GM21737 (cell line): ENCODE results near the gene ECE1.
"Not testable (repeated sequence)": the region's sequence is repeated elsewhere in the genome, so short reads cannot be mapped to it uniquely, and the experiment has no call there.

Experiments
- ATAC-seq: cut with Tn5 transposase; IDR thresholded peaks from one replicate; pipeline ENCODE4 v1.9.1; 2021; ENCODE audit warnings: mild to moderate bottlenecking, moderate library complexity; ENCODE audit not compliant: unreplicated experiment

ECE1 gene

DNA sequence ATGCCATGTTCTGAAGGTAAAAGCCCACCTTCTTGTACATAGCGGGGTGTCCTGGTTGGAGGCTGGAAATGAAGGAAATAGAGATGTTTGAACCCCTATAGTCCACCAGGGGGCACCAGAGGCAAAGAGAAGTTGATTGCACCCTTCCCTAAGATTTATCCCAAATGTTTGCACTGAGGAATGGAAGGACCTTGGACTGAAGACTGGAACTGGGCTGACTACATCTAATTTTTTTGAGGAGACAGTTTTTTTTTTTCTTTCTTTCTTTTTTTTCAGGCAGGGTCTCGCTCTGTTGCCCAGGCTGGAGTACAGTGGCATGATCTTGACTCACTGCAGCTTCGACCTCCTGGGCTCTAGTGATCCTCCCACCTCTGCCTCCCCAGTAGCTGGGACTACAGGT, 58.2 kb downstream of the ECE1 start:
- no peak for ATAC-seq

DNA sequence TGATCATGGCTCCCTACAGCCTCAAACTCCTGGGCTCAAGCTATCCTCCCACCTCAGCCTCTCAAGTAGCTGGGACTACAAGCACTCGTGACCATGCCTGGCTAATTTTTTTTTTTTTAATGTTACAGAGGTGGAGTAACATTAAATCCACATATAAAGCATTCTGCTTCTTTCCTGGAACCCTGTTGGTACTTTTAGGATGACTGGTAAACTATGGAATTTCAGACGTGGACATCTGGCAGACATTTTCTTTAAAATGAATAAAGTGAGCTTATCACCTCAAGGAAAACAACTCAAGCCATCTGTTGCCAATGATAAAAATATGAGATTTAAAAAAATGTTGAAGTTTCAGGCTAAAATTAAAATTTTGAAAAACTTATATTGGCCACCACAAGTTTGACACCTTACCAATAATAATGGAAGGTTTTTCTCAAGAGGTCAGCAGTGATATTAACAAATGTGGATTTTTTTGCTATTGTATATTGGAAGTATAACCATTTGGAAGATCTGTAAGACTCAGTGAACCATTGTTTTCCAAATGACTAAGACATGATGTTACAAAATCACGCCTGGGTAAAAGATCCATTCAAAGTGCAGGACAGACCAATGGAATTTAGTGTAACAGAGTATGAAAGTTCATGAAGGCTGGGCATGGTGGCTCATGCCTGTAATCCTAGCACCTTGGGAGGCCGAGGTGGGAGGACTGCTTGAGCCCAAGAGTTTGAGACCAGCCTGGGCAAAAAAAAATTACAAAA, 60.8 kb downstream of the ECE1 start:
- no peak for ATAC-seq

DNA sequence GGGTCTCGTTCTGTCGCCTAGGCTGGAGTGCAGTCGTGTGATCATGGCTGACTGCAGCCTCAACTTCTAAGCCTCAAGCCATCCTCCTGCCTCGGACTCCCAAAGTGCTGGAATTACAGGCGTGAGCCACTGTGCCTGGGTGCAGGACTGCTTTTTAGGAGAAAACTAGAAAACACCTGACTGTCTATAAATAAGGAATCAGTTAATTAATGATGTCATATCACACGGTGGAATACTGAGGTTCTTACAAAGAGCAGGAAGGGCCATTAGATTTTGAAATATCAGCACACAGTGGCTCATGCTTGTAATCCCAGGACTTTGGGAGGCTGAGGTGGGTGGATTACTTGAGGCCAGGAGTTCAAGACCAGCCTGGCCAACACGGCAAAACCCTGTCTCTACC, 62.0 kb downstream of the ECE1 start:
- ATAC-seq: not testable (repeated sequence)

DNA sequence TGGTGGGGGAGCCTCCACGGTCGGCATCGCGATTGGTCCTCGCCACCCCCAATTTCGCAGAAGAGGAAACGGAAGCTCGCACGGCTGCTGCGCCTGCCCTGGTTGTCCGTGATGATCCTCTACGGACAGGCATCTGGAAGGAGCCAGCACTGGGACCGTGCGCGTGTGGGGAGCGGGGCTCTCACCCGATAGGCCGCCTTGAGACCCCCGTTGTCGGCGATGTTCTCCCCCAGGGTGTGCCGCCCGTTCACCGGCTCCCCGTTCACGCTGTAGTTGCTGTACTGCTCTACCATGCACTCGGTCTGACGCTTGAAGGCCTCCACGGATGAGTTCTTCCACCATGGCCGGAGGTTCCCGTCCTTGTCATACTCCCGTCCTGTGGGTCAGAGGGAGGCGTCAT, 65.2 kb downstream of the ECE1 start:
- ATAC-seq: no peak

DNA sequence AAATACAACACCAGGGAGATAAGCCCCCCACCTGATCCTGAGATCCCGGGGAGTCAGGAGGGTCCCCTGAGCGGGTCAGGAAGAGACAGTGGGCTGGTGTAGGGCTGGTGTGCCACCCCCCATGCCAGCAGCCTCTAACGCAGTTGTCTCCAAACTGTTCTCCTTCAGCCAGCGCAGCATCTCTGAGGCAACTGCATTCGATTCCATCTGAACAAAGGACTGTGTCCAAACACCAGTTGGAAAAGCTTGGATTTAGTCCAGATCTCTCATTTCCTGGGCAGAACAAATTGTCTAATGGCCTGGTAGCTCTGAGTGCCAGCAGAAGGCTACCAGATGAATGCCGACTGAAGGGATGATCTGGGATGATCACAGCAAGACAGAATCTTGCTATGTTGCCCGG, 69.4 kb downstream of the ECE1 start:
- ATAC-seq: no peak

DNA sequence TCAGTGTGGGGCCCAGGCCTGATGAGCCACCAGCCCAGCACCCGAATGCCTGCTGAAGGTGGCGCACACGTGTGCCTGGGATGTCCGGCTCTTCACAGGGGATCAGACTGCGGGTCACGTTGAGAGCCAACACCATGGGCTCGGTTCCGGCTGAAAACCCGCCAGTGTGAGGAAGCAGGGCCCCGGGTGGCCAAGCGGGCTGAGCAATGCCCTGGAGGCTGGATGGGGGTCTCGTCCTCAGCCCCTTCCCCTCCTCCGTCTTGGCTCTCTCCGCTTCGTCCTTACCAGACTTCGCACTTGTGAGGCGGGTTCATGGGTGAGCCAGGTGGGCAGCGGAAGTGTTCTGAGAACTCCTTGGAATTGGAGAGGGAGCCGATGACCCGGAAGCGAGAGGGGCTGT, 70.6 kb downstream of the ECE1 start:
- ATAC-seq: no peak

DNA sequence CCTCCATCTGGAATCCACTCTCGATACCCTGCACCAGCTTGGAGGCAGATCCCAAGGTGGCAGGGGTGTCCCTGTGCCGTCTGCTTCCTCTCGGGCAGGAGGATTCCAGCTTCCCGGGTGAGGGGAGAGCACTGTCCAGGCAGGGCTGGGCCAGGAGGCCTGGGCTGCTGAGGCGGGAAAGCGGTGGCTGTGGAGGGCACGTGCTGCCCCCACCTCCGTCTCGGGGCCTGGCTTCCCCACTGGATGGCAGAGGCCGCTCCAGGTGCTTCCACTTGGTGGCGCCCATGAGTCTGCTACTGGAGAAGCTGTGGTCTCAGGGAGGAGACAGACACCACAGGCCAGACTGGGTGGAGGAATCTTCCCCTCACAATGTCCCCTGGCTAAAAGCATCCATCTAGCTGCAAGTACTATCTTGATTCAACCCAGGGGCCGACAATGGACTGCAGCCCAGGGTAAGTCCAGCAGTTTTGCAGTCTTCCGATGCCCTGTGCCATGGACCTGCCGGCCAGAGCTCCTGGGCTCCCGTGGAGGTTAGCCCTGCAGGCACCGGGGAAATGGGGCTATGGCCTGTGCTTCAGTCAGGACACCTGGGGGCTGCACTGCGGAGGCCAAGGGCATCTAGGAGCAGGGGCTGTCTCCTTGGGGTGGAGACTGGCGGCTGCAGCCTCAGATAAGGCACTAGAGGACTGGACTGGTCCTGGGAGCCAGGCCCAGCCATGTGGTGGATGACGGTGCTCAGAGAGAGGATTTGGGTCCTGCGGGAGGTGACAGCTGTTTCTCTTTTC, 72.3 kb downstream of the ECE1 start:
- no peak for ATAC-seq

DNA sequence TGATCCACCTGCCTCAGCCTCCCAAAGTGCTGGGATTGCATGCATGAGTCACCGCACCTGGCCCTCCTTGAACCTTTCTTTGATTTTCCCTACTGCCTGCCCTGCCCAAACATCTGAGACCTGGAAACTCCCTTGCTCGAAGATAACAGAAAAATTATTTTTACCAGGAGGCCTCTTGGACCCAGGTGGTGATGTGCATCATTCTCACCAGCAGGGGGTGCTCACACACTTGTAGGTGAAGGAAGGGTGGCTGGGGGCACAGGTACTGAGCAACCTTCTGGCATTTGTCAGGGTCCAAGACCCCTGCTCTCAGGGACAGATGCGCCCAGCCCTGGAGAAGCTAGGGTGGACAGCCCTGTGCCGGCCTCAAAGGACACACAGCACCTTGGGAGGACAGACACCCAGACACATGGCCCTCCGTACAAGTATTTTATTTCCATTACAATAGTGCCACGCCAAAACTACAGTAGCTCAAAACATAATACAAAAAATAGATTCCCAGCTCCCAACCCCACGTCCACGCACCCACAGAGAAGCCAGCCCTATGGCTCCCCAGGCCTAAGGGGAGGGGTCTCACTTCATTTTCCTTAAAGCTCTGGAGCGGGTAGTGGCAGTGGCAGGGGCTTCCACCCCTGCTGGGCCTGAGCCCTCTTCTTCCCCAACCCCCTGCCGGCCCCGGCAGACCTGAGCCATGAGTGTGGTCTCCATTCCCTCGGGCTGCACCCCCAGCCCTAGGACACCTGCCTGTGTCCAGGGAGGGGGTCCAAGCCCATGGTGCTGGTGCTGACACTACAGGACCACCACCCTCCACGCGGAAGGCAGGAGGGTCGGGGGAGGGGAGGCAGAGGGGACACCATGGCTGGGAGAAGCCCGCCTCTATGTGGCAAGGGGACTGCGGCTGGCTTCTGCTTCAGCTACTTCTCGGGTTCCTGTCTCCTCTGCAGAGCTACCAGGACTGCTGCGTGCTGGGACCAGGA, 73.1 kb downstream of the ECE1 start:
- no peak for ATAC-seq

DNA sequence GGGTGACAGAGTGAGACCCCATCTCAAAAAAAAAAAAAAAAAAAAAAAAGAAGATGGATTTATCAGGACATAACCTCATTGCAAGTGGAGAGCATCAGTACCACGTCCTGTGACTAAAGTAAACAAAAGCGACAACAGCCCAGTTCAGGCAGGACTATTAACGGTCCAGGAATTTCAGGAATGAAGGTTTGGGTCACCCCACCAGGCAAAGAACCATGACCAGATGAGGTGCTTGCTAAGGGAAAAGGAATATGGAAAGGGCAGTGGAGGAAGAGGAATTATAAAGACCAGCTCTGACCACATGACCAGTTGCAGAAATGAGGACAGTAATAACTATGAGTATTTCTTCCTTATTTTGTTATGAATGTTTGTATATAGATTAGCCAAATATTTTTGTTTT, 78.1 kb downstream of the ECE1 start:
- ATAC-seq: no peak

DNA sequence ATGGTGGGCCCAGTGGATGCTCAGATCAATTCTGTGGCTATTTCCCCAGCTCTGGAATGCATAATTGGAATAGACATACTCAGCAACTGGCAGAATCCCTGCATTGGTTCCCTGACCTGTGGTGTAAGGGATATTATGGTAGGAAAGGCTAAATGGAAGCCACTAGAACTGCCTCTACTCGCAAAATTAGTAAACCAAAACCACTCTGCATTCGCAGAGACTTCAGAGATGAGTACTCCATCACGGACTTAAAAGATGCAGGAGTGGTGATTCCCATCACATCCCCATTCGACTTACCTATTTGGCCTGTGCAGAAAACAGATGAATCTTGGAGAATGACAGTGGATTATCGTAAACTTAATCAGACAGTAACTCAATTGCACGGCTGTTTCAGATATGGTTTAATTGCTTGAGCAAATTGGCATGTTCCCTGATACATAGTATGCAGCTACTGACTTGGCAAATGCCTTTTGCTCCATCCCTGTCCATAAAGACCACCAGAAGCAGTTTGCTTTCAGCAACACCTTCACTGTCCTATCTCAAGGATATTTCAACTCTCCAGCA, 82.0 kb downstream of the ECE1 start:
- not testable (repeated sequence) for ATAC-seq

DNA sequence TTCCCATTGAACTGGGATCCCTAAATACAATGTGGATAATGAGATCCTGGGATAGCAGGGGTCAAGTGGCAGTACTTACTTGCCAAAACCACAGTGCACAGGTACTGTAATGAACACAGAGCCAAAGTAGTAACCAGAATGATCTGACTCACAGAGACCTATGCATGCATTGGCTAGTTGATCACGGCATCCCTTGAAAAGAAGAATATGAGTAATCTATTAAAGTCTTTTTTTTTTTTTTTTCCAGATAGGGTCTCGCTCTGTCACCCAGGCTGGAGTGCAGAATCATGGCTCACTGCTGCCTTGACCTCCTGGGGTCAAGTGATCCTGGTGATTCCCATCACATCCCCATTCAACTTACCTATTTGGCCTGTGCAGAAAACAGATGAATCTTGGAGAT, 84.1 kb downstream of the ECE1 start:
- no peak for ATAC-seq

DNA sequence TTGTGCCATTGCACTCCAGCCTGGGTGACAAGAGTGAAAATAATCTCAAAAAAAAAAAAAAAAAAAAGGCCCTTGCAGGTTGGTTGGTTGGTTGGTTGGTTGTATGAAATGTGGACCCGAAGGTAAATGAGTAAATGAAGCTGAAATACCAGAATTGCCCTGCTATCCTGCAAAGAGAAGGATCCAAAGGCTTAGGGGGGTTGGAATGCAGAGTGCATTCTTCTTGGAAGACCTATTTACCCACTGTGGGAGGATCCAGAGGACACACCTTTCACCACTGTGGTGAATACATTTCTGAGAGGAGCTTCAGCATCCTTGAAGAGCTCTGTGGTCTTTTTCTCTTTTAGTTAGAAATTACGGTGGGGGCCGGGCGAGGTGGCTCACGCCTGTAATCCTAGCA, 84.8 kb downstream of the ECE1 start:
- ATAC-seq: no peak

DNA sequence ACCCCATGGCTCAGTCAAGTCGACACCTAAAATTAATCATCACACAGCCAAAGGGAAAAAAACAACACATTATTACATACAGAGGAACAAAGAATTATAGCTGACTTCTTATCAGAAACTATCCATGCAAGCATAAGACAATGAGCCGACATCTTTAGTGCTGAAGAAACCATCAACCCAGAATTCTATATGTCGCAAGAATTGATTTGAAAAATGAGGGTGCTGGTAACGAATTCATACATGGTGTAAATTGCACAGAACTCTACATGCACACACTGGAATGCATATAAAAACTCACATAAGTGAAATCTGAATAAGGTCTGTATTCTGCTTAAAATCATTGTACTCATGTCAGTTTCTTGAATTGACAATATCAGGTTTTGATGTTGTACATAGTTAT, 88.6 kb downstream of the ECE1 start:
- ATAC-seq: no peak

DNA sequence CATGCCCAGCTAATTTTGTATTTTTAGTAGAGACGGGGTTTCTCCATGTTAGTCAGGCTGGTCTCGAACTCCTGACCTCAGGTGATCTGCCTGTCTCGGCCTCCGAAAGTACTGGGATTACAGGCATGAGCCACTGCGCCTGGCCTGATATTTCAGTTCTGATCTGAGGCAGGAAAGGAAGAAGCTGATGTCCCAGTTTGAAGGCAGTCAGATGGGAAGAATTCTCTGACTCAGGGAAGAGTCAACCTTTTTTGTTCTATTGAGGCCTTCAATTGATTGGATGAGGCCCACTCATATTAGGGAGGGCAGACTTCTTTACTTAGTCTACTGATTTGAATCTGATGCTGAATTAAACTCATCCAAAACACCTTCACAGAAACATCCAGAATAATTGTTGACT, 89.0 kb downstream of the ECE1 start:
- not testable (repeated sequence) for ATAC-seq

DNA sequence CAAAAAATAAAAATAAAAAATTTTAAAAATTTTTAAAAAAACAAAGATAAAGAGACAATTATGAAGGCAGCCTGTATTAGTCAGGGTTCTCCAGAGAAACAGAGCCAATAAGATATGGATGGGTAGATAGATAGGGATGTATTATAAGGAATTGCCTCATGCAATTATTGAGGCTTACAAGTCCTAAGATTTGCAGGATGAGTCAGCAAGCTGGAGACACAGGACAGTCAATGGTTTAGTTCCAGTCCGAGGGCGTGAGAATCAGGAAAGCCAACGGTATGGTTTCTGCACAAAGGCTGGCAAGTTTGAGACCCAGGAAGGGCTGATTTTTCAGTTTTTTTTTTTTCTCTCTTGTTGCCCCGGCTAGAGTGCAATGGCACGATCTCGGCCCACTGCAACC, 89.5 kb downstream of the ECE1 start:
- no peak for ATAC-seq

DNA sequence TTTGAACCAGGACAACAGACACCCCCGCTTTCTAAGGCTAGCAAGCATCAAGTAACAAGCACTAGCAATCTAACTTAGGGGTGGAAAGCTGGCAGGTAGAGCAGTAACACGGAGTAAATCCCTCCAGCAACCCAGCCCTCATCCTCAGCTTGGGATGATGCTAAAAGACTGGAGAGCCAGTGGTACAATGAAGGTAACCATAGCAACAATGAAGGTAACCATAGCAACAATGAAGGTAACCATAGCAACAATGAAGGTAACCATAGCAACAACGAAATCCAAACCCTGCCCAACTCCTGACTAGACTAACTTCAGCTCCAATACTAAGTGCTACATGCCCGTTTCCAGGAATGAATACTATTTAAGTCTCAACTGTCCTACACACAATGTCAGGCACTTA, 91.3 kb downstream of the ECE1 start:
- no peak for ATAC-seq

DNA sequence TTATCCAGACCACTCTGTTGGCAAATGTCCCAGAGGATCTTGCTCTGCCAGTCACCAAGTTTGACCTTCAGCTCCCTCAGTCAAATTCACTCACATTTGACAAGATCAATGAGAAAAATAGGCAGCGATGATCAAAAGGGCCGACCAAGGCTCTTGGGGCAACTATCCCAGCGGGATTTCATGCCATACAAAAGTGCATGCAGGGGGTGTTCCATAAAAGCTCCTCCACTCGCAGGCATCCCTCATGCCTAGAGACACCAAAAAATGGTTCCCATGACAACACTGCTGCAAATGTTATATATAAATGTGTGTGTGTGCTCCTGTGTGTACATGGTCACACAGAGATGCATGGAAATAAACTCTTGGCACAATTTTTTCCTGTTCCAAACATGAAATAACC, 97.4 kb downstream of the ECE1 start:
- ATAC-seq: no peak

DNA sequence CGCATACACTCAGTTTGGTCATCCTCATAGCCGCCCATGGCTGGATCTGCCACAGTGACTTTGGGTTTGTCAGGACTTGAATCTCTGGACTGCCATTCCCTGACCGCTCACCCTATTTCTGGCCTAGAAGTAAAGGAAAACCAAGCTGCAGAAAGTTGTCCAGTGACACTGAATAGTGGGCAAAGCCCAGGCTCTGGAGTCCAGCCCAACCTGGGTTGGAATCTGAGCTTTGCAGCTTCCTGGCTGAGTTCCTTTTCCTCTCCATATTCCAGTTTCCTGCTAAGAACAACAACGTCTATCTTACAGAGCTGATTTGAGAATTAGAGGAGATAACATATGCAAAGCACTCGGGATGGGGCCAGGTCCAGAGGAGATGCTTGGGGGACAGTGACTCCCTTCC, 98.0 kb downstream of the ECE1 start:
- no peak for ATAC-seq

DNA sequence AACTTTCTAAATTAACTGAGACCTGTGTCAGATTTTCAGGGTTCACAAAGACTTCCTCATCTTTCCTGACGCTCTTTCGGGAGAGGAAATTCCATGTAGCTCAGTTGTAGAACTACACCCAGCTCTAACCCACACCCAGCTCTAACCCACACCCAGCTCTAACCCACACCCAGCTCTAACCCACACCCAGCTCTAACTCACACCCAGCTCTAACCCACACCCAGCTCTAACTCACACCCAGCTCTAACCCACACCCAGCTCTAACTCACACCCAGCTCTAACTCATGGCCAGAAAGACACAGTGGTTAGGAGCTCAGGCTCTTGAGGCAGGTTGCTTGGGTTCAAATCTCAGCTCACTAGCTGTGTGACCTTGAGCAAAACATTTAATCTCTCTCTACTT, 99.5 kb downstream of the ECE1 start:
- not testable (repeated sequence) for ATAC-seq

DNA sequence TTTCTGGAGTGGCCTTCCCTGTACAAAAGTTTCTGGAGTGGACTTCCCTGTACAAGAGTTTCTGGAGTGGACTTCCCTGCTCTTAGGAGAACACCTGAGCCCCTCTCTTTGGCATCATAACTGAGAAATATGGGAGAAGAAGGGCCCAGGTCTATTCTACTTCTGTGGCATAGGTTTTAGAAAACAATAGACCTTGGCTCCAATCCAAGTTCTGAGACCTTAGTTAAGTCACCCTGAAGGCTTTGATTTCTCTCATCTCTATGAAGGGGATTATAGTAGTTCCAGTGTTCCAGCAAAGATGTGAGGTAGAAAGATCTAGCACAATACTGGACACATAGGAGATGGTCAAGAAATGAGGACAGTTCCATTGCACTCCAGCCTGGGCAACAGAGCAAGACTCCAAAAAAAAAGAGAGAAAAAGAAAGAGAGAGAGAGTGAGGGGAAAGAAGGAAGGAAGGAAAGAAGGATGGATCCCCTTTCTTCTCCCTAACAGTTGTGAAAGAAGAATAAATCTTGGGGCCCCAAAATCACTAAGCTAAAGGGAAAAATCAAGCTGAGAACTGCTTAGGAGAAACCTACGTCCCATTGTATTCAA, 100.3 kb downstream of the ECE1 start:
- ATAC-seq: no peak

DNA sequence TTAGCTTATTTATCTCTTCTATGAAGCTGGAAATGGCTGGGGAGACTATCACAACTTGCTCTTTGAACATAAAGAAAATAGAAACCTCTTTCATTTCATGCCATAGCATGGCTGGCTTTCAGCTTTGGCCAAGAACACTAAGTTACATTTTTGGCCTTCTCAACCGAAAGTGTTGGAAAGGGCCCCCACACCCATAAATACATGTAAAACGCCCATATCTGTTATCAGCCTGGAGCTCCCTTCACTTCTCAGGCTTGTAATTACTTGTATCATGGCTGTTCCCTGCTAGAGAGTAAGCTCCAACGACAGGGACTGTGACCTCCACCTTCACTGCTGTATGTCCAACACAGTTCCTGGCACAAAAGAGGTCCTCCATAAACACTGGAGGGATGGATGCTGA, 100.8 kb downstream of the ECE1 start:
- ATAC-seq: no peak
